ENCODE data around the gene PEAK1. TPM values are rescaled to one million over a fixed set of nuclear protein-coding genes. Genes with fewer than 3 reads are reported as not detected.
A peak's percentile ranks its signal among the peaks of the same experiment; 100 is the strongest.

Gene PEAK1
- polyA plus RNA-seq, 1 experiment, result 40.7 TPM

- H3K4me3 ChIP-seq (ENCODE audit: low read depth, low read length), result no peak overlapping the region
- no peaks in the 10 kb centered on the region for H3K27me3 ChIP-seq (ENCODE audit: control insufficient read depth, insufficient read depth, low read length)
- DNase-seq (ENCODE audit: low read depth), result peak; percentile 94
- ChIA-PET CTCF (interaction anchor here (0.7 to 3.0 kb wide), 7 partner anchors 13 to 399 kb away, joined by 3 to 10 read pairs (median 3); no protein-coding TSS in a partner anchor), POLR2A (interaction anchor here (1.0 kb wide), 1 partner anchor 399 kb away, joined by 3 read pairs; no protein-coding TSS in a partner anchor)
- TF ChIP-seq CTCF (IDR thresholded peaks at IDR 0.05; ENCODE audit: insufficient read depth, low read depth, low read length), result no peak
- H3K36me3 ChIP-seq (ENCODE audit: control insufficient read depth, insufficient read depth, low read length), result no peaks in the 10 kb centered on the region
Observed at GRCh38 chr15:77144492-77145070, 275.3 kb downstream of the PEAK1 start.

GRCh38 chr15:77144026-77144425 is 275.9 kb downstream of the PEAK1 start:
- Histone ChIP-seq H3K36me3 (ENCODE audit: control insufficient read depth, insufficient read depth, low read length) (no peaks in the 10 kb centered on the region), H3K27me3 (ENCODE audit: control insufficient read depth, insufficient read depth, low read length) (no peaks in the 10 kb centered on the region), H3K4me3 (ENCODE audit: low read depth, low read length) (no peak overlapping the region)
- DNase-seq (ENCODE audit: low read depth), result no peak
- TF ChIP-seq CTCF (IDR thresholded peaks at IDR 0.05; ENCODE audit: insufficient read depth, low read depth, low read length), result no peak
- ChIA-PET CTCF (interaction anchor here (1.2 to 3.0 kb wide), 5 partner anchors 16 to 399 kb away, joined by 3 to 10 read pairs (median 5); no protein-coding TSS in a partner anchor), POLR2A (interaction anchor here (0.6 kb wide), 2 partner anchors 337 to 432 kb away, joined by 3 to 4 read pairs; no protein-coding TSS in a partner anchor)

GRCh38 chr15:77143616-77144015 is 276.3 kb downstream of the PEAK1 start:
- ChIA-PET POLR2A (interaction anchor here (0.6 kb wide), 2 partner anchors 337 to 432 kb away, joined by 3 to 4 read pairs; no protein-coding TSS in a partner anchor), CTCF (interaction anchor here (1.2 to 3.0 kb wide), 5 partner anchors 17 to 400 kb away, joined by 3 to 10 read pairs (median 5); no protein-coding TSS in a partner anchor)
- TF ChIP-seq CTCF (IDR thresholded peaks at IDR 0.05; ENCODE audit: insufficient read depth, low read depth, low read length), result no peak

GRCh38 chr15:77143191-77143590 is 276.7 kb downstream of the PEAK1 start:
- H3K27me3 ChIP-seq (ENCODE audit: control insufficient read depth, insufficient read depth, low read length), result no peaks in the 10 kb centered on the region
- CTCF ChIA-PET, result interaction anchor here (1.0 kb wide), 1 partner anchor 25 kb away, joined by 3 read pairs; no protein-coding TSS in a partner anchor
- no peak for TF ChIP-seq CTCF (IDR thresholded peaks at IDR 0.05; ENCODE audit: insufficient read depth, low read depth, low read length)
- no peaks in the 10 kb centered on the region for H3K36me3 ChIP-seq (ENCODE audit: control insufficient read depth, insufficient read depth, low read length)
- POLR2A ChIA-PET, result interaction anchor here (0.6 kb wide), 1 partner anchor 433 kb away, joined by 4 read pairs; no protein-coding TSS in a partner anchor
- DNase-seq (ENCODE audit: low read depth), result no peak
- H3K4me3 ChIP-seq (ENCODE audit: low read depth, low read length), result no peak overlapping the region

More at GRCh38 chr15:77143616-77144015, 276.3 kb downstream of the PEAK1 start:
- no peaks in the 10 kb centered on the region for H3K27me3 ChIP-seq (ENCODE audit: control insufficient read depth, insufficient read depth, low read length)
- H3K36me3 ChIP-seq (ENCODE audit: control insufficient read depth, insufficient read depth, low read length), result no peaks in the 10 kb centered on the region
- no peak for DNase-seq (ENCODE audit: low read depth)
- no peak overlapping the region for H3K4me3 ChIP-seq (ENCODE audit: low read depth, low read length)

GRCh38 chr15:77140220-77140619 is 279.7 kb downstream of the PEAK1 start:
- CTCF ChIA-PET, result interaction anchor here (1.1 to 1.7 kb wide), 2 partner anchors 10 to 357 kb away, joined by 4 to 6 read pairs; no protein-coding TSS in a partner anchor

More at GRCh38 chr15:77140220-77140619, 279.7 kb downstream of the PEAK1 start:
- H3K27me3 ChIP-seq (ENCODE audit: control insufficient read depth, insufficient read depth, low read length), result no peaks in the 10 kb centered on the region
- H3K36me3 ChIP-seq (ENCODE audit: control insufficient read depth, insufficient read depth, low read length), result no peaks in the 10 kb centered on the region
- H3K4me3 ChIP-seq (ENCODE audit: low read depth, low read length), result no peak overlapping the region
- POLR2A ChIA-PET, result interaction anchor here (0.7 kb wide), 1 partner anchor 21 kb away, joined by 6 read pairs; no protein-coding TSS in a partner anchor
- DNase-seq (ENCODE audit: low read depth), result no peak
- no peak for TF ChIP-seq CTCF (IDR thresholded peaks at IDR 0.05; ENCODE audit: insufficient read depth, low read depth, low read length)
